Esophagus muscularis mucosa (tissue), 3 donors: ENCODE measurements around the gene CX3CL1.

Source experiments
- CTCF ChIP-seq, 3 experiments: fragments of 200-600 bp in 2 of 3; fragments of 450-650 bp in 1 of 3; sonication (generic) in 2 of 3; IDR thresholded peaks; one replicate each; pipeline ENCODE4 v1.5.1; 2017 to 2019; ENCODE audit warnings: antibody characterized with exemption in 3 of 3, mild to moderate bottlenecking in 2 of 3, moderate library complexity in 1 of 3
- POLR2A ChIP-seq: fragments of 450-650 bp; IDR thresholded peaks from one replicate; pipeline ENCODE4 v1.6.1; 2017; ENCODE audit warnings: antibody characterized with exemption, moderate library complexity, mild to moderate bottlenecking, low read depth
- POLR2AphosphoS5 ChIP-seq, 2 donors: sonication (generic); formaldehyde crosslinking; IDR thresholded peaks; one replicate each; pipeline ENCODE4 v1.6.1; 2017; ENCODE audit warnings: antibody characterized with exemption in 2 of 2

DNA sequence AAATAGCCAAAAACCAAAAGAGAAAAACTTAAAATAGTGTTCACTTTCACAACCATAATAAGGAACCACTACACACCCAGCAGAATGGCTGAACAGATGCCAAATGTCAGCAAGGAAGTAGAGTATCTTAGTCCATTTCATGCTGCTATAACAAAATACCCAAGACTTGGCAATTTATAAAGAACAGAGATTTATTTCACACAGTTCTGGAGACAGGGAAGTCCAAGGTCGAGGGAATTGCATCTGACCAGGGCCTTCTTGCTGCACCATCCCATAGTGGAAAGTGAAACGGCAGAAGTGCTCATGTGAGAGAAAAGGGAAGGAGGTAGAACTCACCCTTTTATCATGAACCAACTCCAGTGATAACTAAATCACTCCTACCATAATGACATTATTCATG lies 47.5 kb upstream of the CX3CL1 start:
- TF ChIP-seq CTCF (IDR thresholded peaks at IDR 0.05) (no peak), POLR2A (no peak), POLR2AphosphoS5 (IDR thresholded peaks at IDR 0.05) (no peak)
